Stimulated activated CD8-positive, alpha-beta memory T cell treated with anti-CD3 and anti-CD28 coated beads, Interleukin-2, amount 100 ng/mL, for 1 hour (primary cell): ENCODE data around the gene TAS2R16.

Source experiments
- DNase-seq, 2 donors: peaks; one replicate each; pipeline ENCODE4 v3.0.0-alpha.2; 2020; ENCODE audit warnings: low read depth in 2 of 2

Gene TAS2R16, protein sequence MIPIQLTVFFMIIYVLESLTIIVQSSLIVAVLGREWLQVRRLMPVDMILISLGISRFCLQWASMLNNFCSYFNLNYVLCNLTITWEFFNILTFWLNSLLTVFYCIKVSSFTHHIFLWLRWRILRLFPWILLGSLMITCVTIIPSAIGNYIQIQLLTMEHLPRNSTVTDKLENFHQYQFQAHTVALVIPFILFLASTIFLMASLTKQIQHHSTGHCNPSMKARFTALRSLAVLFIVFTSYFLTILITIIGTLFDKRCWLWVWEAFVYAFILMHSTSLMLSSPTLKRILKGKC

DNA sequence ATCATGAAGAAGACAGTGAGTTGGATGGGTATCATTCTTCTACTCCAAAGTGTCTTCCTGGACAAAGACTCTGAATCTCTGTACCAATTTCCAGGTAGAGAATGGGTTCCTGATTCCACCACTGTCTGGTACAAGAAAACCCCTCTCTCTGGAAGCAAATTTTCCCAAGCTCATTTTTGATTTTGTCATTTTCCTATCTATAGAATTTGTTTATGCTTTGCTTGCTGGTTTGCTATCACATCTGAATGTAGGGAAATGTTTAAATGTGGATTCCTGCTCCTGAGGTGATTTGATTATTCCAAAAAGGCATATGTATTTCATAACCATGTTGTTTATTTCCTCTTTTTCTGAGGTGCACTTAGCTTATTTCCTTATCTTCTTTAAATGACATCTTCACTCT lies at the start of gene TAS2R16:
TAS2R16 (minus strand) TSS at position 101 of the 400 bp plus-strand sequence; CDS start at position 35, 66 bp downstream.
- no peak for DNase-seq

DNA sequence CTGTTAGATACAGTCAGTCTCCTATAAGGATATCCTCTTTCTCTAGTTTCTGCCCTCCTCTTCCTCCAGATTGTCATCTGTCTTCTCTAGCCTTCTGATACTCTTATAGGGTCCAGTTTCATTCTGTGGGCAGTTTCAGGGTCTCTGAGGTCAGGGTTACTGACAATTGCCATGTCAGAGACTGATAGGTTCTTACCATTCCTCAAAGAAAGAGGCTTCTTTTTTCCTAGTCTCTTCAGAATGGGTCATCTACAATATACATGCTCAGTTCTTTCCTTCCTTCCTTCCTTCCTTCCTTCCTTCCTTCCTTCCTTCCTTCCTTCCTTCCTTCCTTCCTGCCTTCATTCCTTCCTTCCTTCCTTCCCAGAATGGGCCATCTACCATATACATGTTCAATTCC lies 48.1 kb upstream of the TAS2R16 start:
- no peak for DNase-seq

DNA sequence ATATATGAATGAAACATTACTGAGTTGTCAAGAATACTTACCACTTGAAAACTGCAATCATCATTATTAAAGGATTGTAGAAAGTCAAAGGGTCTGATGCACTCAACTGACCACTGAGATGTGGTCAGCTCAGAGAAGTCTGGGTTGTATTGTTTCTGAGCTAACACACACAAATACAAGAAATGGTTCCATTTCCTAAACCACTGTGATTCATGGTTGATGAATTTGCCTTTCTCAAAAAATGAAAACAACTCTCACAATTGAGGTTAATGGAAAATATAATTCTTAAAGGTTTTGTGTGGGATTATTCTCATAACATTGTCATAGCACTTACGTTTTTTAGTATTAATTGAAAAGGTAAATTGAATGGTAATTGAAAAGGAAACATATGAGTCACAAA lies 45.6 kb upstream of the TAS2R16 start:
- DNase-seq: no peak

DNA sequence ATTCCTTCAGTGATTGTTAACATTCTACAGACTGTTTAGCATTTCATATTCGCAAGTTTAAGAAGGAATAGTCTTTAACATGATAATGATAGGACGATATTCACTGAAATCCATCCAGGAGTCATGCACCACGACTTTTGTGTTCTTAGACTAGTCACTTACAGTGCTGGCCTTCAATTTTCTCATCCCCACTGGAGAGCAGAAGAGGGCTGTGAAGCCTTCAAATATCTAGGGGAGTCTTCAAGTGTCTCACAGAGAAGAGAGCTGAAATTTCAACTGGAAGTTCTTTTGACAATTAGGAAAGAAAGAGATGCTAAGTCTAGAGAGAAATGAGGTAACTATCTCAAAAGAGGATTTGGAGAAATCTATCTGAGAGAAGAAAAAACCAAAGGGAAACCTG lies 43.8 kb upstream of the TAS2R16 start:
- no peak for DNase-seq

DNA sequence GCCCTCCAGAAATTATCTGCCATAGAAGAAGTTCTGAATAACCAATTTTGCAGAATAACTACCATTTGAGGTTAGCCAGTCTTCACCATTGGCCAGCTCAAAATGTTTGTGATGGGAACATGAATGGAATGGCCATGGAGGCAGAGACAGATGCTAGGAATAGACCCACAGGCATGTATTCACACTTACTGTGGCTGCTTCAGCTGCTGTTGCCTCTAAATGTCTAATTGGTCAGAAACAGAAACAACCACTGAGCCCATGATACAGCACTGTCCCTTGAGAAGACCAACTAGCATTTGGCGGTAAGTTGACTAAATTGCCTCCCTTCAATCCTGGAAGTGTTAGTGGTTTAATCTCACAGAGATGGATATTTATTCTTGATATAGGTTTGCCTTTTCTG lies 38.6 kb upstream of the TAS2R16 start:
- DNase-seq: no peak

DNA sequence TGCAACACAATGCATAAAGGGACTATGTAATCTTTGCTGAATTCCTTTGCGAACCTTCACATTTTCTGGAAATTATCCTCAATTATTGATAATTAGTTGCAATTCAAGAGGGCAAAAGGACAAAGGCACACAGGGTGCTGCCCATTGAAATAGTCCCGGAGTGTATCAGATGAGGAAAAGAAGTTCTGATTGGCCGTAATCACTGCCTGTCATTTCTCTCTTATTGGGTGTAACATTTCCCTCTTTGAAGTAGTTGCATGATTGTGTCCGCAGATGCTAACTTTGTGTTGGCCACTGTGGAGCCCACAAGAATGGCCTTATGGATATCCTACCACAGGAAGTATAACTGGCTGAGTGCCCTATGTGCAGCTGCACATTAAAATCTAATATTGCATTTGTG lies 35.1 kb upstream of the TAS2R16 start:
- DNase-seq: no peak

DNA sequence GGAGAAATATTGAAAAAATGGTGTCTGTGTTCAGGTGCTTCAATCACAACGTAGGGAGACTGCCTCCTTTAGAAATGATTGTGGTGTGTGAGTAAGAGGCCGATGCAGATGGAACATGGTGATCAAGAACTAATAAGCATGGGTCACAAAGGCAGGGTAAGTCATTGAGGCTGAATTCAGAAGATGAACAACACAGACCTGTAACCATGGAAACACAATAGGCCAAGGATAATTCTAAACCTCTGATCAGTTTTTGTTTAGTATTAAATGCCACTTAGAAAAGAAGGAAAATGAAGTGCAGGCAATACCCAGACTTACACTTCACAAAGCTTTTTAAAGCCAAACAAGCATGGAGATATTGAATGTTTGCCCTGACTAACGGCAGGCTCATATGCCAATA lies 32.8 kb upstream of the TAS2R16 start:
- no peak for DNase-seq

DNA sequence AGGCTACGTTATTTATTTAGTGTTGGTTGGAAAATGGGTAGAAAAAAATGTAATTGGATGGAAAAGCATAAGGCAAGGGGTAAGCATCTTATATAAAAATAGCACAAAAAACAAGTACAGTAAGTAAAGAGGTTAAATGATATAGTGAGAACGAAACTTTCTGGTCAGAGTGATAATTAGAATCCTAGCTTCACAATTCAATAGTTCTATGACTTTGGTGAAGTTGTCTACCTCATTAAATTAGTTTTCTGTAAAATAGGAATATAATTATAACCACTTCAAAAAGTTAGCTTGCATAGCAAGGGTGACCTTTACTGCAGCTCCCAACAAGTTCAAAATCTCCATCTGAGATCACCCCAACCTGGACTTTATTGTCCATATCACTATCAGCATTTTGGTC lies 30.8 kb upstream of the TAS2R16 start:
- DNase-seq: no peak

DNA sequence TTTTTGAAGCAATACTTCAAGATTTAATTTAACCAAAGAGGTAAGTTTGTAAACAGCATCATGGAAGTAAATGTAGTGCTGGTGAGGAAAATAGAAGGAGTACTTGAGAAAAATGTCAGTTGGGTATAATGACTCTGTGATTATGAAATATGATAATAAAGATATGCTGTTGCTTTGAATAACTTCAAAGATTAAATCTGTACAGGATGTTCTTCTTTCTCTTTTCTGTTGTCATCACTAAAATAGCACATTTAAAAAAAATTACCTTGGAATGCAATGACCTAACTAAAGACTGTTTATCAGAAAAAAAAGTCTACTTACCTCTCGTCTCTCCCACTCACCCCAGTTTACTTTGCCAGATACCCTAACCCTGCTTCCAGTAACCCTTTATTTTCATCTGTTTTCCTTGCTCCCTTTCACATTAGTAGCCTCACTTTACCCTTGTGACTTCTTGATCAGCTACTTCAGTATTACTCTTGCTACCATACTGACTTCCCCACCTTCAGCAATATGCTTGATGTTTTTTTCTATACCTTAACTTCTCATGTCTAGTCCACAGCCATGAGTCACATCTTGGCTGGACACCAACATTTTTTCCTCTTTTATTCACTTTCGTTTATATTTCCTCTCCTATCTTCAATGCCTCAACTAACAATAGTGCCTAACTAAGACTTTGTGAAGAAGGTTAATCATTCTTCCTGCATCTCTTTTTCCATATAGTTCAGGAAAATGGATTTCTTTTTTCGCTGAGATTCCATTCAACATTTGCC lies 29.7 kb upstream of the TAS2R16 start:
- DNase-seq: no peak

DNA sequence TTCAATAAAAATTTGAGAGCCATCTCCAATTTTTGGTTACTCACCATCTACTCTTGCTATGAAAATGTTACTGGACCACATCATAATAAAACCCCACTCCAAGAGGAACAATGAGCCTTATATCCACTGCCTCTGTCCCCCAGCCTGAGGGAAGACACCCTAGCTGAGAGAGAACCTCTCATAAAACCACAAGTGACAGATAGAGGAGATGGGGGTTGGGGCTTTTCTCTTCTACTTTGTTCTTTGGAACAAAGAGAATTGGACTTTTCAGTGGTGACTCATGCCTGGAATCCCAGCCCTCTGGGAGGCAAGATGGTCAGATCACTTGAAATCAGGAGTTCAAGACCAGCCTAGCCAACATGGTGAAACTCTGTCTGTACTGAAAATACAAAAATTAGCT lies 27.6 kb upstream of the TAS2R16 start:
- DNase-seq: no peak

DNA sequence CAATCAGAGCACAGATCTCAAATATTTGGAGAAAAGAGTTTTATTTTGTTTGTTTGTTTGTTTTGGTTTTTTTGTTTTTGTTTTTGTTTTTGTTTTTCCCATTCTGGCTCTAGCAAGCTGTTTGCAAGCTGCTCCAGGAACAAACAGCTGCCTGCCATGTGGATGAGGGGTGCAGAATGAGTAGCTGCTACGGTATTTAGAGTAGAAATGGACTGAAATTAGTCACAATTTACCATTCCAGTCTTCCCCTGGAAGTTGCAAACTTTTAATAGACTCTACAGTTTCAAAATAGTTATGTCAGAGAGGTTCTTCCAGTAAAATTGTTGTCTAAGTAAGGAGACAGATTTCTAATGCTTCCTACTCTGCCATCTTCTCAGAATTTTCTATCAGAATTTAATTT lies 27.1 kb upstream of the TAS2R16 start:
- DNase-seq: no peak

DNA sequence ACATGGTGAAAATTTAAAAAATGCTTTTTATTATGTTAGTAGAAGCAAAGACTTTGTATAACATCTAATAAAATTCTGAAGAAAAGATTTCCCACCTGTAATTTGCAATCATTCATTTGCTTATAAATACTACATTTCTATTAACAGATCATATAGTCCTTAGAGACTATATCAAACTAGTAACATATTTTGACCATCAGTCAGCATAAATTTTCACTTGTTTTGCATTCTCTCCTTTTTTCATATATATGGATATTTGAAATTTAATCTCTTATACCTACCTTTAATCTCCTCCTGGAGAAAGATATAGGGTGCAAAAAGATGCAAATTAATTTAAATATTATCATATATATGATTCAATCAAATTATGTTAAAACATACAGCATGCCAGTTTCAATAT lies 16.9 kb upstream of the TAS2R16 start:
- DNase-seq: no peak

DNA sequence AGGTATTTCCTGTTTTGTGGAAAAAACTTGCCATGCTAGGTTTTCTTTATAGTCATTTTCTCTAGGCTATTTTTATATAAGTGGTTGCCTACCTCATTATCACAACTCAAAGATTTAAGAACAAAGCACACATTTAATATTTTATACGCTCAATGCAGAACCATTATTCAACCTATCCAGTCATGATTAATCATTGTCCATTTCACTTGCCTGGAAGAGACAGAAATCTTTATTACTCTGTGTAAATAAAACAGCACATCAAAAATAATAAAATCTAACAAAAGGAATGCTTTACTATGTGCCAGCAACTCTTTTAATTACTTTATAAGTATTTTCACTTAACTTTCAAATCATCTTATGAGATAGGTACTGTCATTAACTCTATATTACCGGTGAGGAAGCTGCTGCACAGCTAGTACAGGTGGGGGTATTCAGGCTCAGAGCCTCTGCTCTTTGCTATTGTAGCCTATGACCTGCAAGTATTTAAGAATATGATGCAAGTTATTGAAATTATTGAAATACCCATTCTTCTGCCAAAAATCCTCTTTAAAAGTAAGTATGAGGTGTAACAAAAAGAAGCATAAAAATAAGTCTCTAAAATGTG lies 16.4 kb upstream of the TAS2R16 start:
- DNase-seq: no peak

DNA sequence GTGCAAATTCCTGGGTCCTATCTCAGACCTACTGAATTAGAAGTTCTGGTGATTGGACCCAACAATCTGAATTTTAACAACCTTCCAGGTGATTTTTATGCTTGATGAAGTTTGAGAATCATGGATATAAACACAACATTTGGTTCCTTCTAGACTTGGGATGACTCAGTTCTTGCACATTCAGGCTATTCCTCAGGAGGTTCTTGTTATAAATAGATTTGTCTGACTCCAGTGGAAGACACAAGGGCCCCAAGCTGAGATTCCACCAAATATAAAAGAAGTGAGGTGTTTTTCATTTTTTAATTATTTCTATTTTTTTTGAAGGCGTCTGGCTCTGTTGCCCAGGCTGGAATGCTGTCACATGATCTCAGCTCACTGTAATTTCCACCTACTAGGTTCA lies 9.4 kb upstream of the TAS2R16 start:
- DNase-seq: no peak

DNA sequence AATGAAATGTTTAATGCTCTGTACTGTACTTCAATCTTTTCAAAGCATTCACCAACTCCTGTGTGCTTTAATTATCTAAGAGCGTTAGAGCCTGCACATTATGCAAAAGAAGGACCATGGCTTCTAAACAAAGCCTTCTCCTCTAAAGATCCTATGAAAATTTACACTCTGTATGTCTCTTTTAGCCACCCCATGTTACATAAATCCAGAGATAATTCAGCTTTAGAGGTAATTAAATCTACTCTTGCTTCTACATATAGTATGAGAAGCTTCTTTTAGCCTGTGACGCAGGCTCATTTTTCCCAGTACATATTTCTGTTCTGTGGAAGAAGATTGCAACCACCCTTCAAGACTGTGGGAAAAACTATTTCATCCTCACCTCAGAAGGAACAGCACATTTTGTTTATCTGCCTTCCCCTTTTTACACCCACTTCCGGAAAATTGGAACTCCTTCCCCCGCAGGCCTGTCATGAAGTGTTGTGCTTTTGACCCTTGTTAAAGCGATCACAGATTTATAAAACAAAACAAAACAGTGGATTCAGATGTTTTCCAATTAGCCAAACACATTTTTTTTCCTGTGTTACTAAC lies 8.1 kb upstream of the TAS2R16 start:
- DNase-seq: no peak

DNA sequence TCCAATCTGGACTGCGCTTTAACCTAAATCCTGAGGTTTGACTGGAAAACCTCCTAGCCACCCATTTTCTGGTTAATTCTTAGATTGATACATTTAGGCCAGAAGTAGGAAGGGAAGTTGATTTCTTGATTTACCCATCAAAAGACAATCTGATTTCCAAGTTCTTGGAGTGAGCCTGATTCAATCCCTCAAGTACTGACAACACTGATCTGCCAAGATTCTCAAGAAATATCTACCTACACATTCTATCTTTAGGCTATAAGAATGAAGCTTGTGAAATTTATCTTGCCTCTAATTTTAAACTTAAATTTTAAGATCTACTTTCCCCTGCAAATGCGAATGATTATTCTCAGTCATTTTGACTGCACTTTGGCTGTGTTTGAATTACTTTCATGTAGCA lies 5.9 kb downstream of the TAS2R16 start:
- DNase-seq: no peak

DNA sequence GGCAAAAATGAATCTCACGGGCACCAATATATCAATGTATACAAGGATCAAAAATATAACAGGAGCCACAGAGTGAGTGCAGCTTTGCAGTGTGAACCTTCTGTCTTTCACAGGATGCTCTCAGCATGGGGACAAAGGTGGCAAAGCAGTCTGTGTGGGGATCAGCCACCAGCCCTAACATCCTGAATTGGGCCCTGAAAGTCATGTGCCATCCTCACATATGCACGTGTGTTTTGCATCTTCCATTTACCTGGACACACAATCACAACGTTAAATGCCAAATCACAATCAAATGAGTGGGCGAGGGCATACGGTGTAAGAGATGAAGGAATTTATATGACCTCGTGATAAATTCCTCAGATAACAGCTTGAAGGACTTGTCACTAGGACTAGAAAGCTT lies 6.5 kb downstream of the TAS2R16 start:
- no peak for DNase-seq

DNA sequence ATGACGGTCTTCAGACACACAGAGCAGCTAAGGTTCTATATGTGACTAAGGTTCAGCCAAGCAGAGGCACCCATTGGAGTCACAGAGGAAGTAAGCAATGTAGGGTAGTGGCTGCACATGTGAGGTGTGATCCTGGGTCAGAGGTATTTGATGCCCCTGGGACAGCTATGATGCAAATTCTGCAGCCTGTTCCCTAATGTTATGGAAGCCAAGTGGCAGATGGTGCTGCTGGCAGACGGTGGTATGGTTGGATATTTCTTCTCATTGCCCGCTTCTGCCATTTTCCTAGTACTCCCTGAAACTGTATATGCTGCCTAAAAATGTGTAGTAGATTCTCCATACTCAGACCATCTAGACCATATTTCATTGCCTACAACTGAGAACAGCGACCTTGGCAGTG lies 7.2 kb downstream of the TAS2R16 start:
- DNase-seq: no peak

DNA sequence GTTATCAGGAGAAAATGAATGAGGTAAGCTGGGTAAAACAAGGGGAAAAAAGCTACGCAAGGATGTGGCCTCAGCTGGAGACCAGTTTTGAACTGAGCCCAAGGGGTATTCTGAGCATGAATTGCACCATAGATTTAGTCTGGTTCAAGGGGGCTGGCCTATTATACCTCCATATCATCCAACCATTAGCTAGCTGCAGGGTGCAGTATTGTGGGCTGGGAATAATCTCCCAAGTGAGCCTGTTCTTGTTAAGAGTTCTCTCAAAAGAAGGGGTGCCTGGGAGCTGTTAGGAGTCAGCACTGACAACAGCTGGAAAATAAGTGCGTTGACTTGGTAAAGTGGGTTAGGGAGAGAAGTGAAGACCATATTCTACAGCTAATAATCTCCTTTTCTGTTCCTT lies 8.0 kb downstream of the TAS2R16 start:
- DNase-seq: no peak

DNA sequence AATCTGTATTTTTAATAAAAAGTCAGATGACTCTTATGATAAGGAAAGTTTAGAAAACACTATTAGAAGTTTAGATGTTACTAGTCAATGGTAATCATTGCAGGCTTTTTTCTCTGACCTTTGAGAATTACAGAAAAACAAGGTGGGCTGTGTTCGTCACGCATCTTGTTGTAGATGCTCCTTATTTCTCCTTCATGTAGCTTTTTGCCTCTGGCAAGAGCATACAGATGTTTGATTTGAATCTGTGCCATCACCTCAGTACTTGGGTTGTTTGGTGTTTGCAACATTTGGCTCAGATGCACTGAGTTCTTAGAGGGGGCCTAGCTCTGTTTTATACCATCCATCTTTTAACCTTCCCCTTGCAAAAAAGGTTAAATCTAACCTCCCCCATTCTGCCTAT lies 11.5 kb downstream of the TAS2R16 start:
- DNase-seq: no peak

DNA sequence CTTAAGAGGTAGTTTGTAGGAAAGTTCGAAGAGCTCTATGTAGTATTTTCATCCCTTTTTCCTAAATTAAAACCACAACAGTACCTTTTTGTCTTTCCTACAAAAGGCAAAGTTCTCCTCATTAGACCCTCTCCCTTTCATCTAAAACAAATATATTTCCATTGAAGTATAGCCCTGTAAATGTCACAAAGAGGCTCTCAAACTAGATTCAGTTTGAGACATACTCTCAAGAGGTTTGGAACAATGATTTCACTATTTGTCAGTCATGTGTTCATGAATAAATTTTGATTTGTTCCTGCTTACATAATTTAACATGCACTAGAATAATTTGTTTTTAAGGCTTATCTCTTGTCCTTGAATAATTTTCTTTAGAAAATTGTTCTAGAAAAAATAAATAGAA lies 12.2 kb downstream of the TAS2R16 start:
- no peak for DNase-seq

DNA sequence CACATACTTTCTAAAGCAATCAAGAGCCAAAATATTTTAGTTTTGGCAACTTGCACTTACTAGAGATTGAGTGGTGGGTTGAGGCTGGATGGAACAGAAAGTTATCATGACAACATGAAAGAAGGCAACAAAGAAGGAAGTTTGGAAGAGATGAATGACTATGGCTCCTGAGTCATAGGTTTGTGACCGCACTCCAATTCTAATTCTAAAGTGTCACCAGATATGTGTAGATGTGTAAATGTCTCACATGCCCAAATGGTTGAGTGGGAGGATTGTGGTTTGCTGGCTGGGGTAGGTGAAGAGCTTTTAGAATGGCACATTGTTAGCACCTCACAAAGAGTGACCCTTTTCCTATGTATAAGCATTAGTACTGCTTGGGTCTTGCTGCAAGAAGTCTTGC lies 20.2 kb downstream of the TAS2R16 start:
- no peak for DNase-seq

DNA sequence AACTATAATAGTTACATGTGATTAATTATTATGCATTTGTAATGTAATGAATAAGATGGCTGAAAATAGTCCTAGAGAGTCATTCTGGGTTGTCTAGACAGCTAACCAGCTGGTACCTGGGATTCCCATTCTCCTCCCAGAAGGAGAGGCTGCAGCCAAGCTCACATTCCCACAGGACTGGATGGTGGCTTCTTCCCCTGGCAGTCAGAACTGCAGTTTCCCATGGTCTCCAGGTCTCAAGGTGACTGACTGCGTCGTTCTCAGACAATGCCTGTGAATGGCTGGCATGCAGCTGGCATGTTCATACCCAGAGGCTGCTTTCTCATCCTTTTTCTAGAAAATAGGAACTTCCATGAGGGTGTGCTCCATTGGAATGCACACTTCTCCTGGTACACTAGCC lies 21.3 kb downstream of the TAS2R16 start:
- no peak for DNase-seq
